SK-N-SH (cell line): Measurements from ENCODE around the gene MELTF. TPM values are rescaled to one million over a fixed set of nuclear protein-coding genes. Genes with fewer than 3 reads are reported as not detected.

Source experiments
- CTCF ChIA-PET: fragments of 300-600, 350-600 bp; formaldehyde crosslinking; extraction: SDS; loops from one replicate; lab custom pipeline; 2021; lab: Yijun Ruan, JAX
- POLR2A ChIA-PET: fragments of 350-600 bp; sonication (Branson Sonifier 250); formaldehyde crosslinking; extraction: SDS; loops from one replicate; lab custom pipeline; 2020; ENCODE audit warnings: antibody characterized with exemption, inconsistent platforms; lab: Yijun Ruan, JAX
- DNase-seq: peaks from one replicate; pipeline ENCODE4 v3.0.0; 2012
- H2AFZ ChIP-seq: fragments of 200-600 bp; sonication (generic); 2 replicates; pipeline ENCODE4 v1.8.1; 2016; ENCODE audit warnings: antibody characterized with exemption, mild to moderate bottlenecking, low read depth
- H3F3A ChIP-seq: fragments of 200-600 bp; sonication (generic); replicated peaks from 2 replicates; pipeline ENCODE3; 2016; ENCODE audit warnings: antibody characterized with exemption, mild to moderate bottlenecking; ENCODE audit not compliant: insufficient read depth
- H3K27ac ChIP-seq, 2 experiments: fragments of 200-500 bp in 1 of 2; fragments of 200-600 bp in 1 of 2; sonication (Bioruptor generic) in 1 of 2; sonication (generic), shearing (Covaris generic) in 1 of 2; 2 replicates each; pipeline versions ENCODE4 v1.5.1 to v1.6.1; 2014 to 2016; ENCODE audit warnings: low read depth in 2 of 2, inconsistent platforms in 1 of 2, low read length in 1 of 2, mild to moderate bottlenecking in 1 of 2, mixed read lengths in 1 of 2
- H3K27me3 ChIP-seq: fragments of 200-600 bp; sonication (generic), shearing (Covaris generic); 2 replicates; pipeline ENCODE4 v1.6.1; 2016; ENCODE audit warnings: mixed run types; ENCODE audit not compliant: insufficient read depth
- H3K36me3 ChIP-seq, 2 experiments: fragments of 200-500 bp in 1 of 2; fragments of 200-600 bp in 1 of 2; sonication (Bioruptor generic) in 1 of 2; sonication (generic) in 1 of 2; replicated peaks in 1 of 2; 2 replicates each; pipeline versions ENCODE3 to v1.5.1; 2014 to 2016; ENCODE audit warnings: low read length in 1 of 2, mild to moderate bottlenecking in 1 of 2; ENCODE audit not compliant: insufficient read depth in 2 of 2, control insufficient read depth in 1 of 2
- H3K4me1 ChIP-seq, 2 experiments: fragments of 200-500 bp in 1 of 2; fragments of 200-600 bp in 1 of 2; sonication (Bioruptor generic) in 1 of 2; sonication (generic), shearing (Covaris generic) in 1 of 2; 2 replicates each; pipeline versions ENCODE4 v1.5.1 to v1.6.1; 2014 to 2016; ENCODE audit warnings: low read depth in 1 of 2, low read length in 1 of 2, mixed run types in 1 of 2; ENCODE audit not compliant: insufficient read depth in 2 of 2, control insufficient read depth in 1 of 2
- H3K4me2 ChIP-seq: fragments of 200-600 bp; sonication (generic), shearing (Covaris generic); 2 replicates; pipeline ENCODE4 v1.6.1; 2017; ENCODE audit warnings: mixed run types
- H3K4me3 ChIP-seq, 2 experiments: fragments of 200-500 bp in 1 of 2; fragments of 200-600 bp in 1 of 2; sonication (Bioruptor generic) in 1 of 2; sonication (generic), shearing (Covaris generic) in 1 of 2; 2 replicates each; pipeline versions ENCODE4 v1.5.1 to v1.8.1; 2014 to 2016; ENCODE audit warnings: low read depth in 2 of 2, inconsistent platforms in 1 of 2, low read length in 1 of 2, mild to moderate bottlenecking in 1 of 2, mixed read lengths in 1 of 2, moderate library complexity in 1 of 2
- H3K79me2 ChIP-seq: fragments of 200-600 bp; sonication (generic); 2 replicates; pipeline ENCODE4 v1.8.1; 2017; ENCODE audit warnings: mild to moderate bottlenecking; ENCODE audit not compliant: insufficient read depth
- H3K9ac ChIP-seq: fragments of 200-600 bp; sonication (generic); 2 replicates; pipeline ENCODE4 v1.6.1; 2017; ENCODE audit warnings: mixed run types
- H3K9me2 ChIP-seq: fragments of 200-600 bp; sonication (generic); 2 replicates; pipeline ENCODE4 v1.6.1; 2017; ENCODE audit warnings: mixed run types
- H3K9me3 ChIP-seq: fragments of 200-600 bp; sonication (generic); 2 replicates; pipeline ENCODE4 v1.6.1; 2017; ENCODE audit warnings: mixed run types, mild to moderate bottlenecking, moderate library complexity
- H4K20me1 ChIP-seq: fragments of 200-600 bp; sonication (generic); 2 replicates; pipeline ENCODE4 v1.6.1; 2017; ENCODE audit warnings: mild to moderate bottlenecking, mixed run types; ENCODE audit not compliant: insufficient read depth
- CHD2 ChIP-seq: fragments of 150-350 bp; IDR thresholded peaks from 2 replicates; pipeline ENCODE4 v1.6.1; 2018; ENCODE audit warnings: low read length; ENCODE audit not compliant: partially characterized antibody
- ELF1 ChIP-seq: IDR thresholded peaks from 2 replicates; pipeline ENCODE4 v1.4.0; 2012
- EZH2phosphoT487 ChIP-seq: fragments of 200-600 bp; sonication (generic); IDR thresholded peaks from 2 replicates; pipeline ENCODE4 v1.6.1; 2017; ENCODE audit warnings: low read depth, mixed run types, mild to moderate bottlenecking, antibody characterized with exemption, moderate library complexity, borderline replicate concordance
- FOSL2 ChIP-seq: IDR thresholded peaks from 2 replicates; pipeline ENCODE4 v1.4.0; 2012; ENCODE audit warnings: low read depth, mild to moderate bottlenecking, moderate library complexity, borderline replicate concordance
- GATA2 ChIP-seq: sonication (generic); formaldehyde crosslinking; IDR thresholded peaks from 2 replicates; pipeline ENCODE4 v1.5.0; 2020; ENCODE audit warnings: mild to moderate bottlenecking, missing genetic modification reagents
- JUND ChIP-seq: IDR thresholded peaks from 2 replicates; pipeline ENCODE4 v1.4.0; 2012
- MEF2A ChIP-seq: IDR thresholded peaks from 2 replicates; pipeline ENCODE4 v1.4.0; 2012; ENCODE audit warnings: low read depth, borderline replicate concordance
- NRF1 ChIP-seq: IDR thresholded peaks from 2 replicates; pipeline ENCODE4 v1.6.1; 2012; ENCODE audit warnings: low read depth, mild to moderate bottlenecking, low read length
- POLR2AphosphoS5 ChIP-seq: IDR thresholded peaks from 2 replicates; pipeline ENCODE4 v1.6.1; 2012; ENCODE audit warnings: low read depth, low read length
- RFX5 ChIP-seq: IDR thresholded peaks from 2 replicates; pipeline ENCODE4 v1.6.1; 2012; ENCODE audit warnings: mild to moderate bottlenecking, improper control_type of control experiment, low read length
- TAF1 ChIP-seq: IDR thresholded peaks from 2 replicates; pipeline ENCODE4 v1.6.1; 2012; ENCODE audit warnings: low read depth, mild to moderate bottlenecking, low read length, moderate library complexity, borderline replicate concordance
- TCF12 ChIP-seq: IDR thresholded peaks from 2 replicates; pipeline ENCODE4 v1.4.0; 2012
- USF2 ChIP-seq: fragments of 150-350 bp; IDR thresholded peaks from 2 replicates; pipeline ENCODE4 v1.6.1; 2017; ENCODE audit warnings: antibody characterized with exemption, low read length, low read depth, borderline replicate concordance
- WGBS: methylation state at CpG from one replicate; pipeline ENCODE4 v1.1.6; 2017; ENCODE audit warnings: low lambda C conversion rate; 5-methylcytosine and 5-hydroxymethylcytosine counted together
- polyA plus RNA-seq, 3 experiments: library from polyadenylated mRNA; depleted of rRNA; stranded (reverse); fragments of >200 nt; gene quantifications; 2 replicates each; pipeline ENCODE4 v1.2.3, GENCODE V29; 2012
- TF ChIP-seq, protein P1 (sequence below): IDR thresholded peaks from 2 replicates; pipeline ENCODE4 v1.4.0; 2012; ENCODE audit warnings: low read depth

The MELTF gene
- polyA plus RNA-seq, 1 of the 3 experiments (the other 2 are of a cell fraction), result 32.4 TPM

DNA sequence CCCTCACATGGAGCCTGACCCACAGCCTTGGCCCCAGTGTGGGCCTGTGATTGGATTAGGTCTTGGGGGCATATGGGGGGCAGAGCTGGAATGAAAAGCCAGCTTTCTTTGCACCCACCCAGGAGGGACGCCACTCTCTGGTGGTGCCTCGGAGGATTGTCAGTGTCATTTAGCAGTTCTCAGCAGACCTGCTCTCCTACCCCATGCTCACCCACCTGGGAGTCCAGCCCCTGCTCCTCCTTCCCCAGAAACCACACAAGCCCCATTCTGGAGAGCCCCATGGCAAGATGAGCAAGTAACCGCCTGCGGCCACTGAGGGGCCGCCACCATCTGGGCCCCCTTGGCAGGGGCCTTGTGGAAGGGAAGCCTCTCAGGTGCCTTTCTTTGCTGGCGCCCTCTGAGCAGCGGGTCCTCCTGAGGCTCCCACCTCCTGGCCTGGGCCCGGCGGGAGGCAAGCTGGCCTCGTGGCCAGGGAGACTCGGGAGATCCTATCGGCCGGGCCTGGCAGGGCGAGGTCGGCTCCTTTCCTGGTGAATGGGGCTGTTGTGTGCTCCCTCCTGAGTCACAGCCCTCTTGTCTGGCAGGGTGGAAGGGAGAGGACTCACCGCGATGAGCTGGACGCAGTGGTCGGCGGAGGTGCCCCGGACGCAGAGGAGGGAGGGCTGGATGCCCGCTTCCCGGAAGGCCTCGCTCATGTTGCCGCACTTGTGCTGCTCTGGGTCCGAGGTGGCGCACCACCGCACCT lies 2.3 kb downstream of the MELTF start (continued):
- TF ChIP-seq POLR2AphosphoS5, result no peak

DNA sequence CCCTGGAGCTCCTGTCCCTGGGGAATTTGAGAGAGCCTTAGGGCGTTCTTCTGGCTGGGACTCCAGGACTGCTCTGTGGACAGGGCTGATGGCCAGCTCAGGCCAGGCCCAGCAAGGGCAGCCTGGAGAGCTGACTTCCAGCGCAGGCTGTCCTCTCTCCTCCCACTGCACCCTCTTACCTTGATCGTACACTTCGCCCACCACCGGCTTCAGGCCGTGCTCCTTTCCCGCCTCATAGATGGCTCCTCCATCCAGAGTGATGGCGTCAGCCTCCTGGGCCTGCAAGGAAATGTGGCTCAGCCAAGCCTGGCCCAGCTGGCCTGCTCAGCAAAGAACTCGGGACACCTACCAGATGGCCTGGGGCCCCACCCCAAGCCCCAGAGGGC lies 3.1 kb downstream of the MELTF start:
- Histone ChIP-seq H3K9ac (no peak overlapping the region), H3K4me2 (no peak overlapping the region), H4K20me1 (no peaks in the 10 kb centered on the region), H3K27me3 (no peaks in the 10 kb centered on the region), H3F3A (peaks cover 9% of the 10 kb centered on the region), H3K9me3 (no peaks in the 10 kb centered on the region)
- WGBS, result 97% methylated on average over 8 of the region's 9 CpGs
- TF ChIP-seq ELF1 (no peak), TCF12 (no peak), CHD2 (no peak), JUND (no peak), TAF1 (no peak), EZH2phosphoT487 (no peak), NRF1 (no peak), FOSL2 (no peak), MEF2A (no peak), RFX5 (no peak), GATA2 (CRISPR knock-in tag) (no peak)
- TF ChIP-seq, protein P1, sequence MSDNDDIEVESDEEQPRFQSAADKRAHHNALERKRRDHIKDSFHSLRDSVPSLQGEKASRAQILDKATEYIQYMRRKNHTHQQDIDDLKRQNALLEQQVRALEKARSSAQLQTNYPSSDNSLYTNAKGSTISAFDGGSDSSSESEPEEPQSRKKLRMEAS, result no peak
- TF ChIP-seq, all 33 proteins: peak for 0
- no peaks in the 10 kb centered on the region for H3K36me3 ChIP-seq
- H3K9me2 ChIP-seq, result no peaks in the 10 kb centered on the region
- ChIA-PET POLR2A (interaction anchor here (0.8 kb wide), 1 partner anchor 19 kb away, joined by 3 read pairs; no protein-coding TSS in a partner anchor), CTCF (interaction anchor here (0.5 to 7.0 kb wide), 6 partner anchors 9 to 198 kb away, joined by 3 to 81 read pairs (median 8); no protein-coding TSS in a partner anchor)
- no peak for DNase-seq
- peaks cover 5% of the 10 kb centered on the region; the same call in 1 of the 2 replicates for H3K79me2 ChIP-seq
- peaks cover 8 to 31% of the 10 kb centered on the region in 2 experiments; a peak in 3 of 4 replicates for H3K4me1 ChIP-seq
- no peak overlapping the region for H3K27ac ChIP-seq
- no peak overlapping the region for H3K4me3 ChIP-seq
- H2AFZ ChIP-seq, result no peak overlapping the region

DNA sequence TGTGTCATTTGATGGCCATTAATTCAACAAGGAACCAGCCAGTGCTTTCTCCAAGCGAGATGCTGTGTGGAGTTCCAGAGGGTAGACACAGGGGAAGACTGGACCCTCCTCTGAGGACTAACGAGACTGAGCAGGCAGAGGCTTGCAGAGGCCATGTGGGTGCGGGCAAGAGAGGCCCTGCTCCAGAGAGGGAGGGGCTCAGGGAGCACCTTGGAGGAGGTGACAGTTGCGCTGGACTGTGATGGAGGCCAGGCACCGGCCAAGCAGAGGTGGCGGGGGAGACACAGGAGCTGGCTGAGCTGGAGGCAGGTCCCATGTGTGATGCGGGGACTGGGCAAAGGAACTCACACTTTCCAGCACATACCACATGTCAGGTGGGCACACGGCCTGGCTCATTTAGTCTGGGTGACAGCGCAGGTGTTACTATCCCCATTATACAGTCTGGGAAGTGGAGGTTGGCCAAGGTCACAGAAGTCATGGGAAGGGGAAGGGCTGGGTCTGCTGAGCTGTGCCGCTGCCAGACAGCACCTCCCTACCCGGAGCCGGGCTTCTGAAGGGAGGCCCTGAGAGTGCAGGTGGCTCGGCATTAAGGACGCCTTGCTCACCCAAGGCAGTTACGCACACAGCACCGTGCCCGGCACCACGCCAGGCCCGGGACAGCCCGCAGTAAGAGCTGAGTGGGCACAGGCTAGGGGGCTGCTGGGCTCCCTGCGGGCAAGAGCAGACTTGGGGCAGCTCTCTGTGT lies 3.7 kb downstream of the MELTF start:
- Histone ChIP-seq H3K4me2 (no peak overlapping the region), H3K4me3 (no peak overlapping the region), H3F3A (peaks cover 6% of the 10 kb centered on the region), H4K20me1 (no peaks in the 10 kb centered on the region), H3K27ac (no peak overlapping the region), H2AFZ (no peak overlapping the region), H3K9ac (no peak overlapping the region), H3K4me1 (peaks cover 3 to 26% of the 10 kb centered on the region in 2 experiments; a peak in 3 of 4 replicates), H3K79me2 (peaks cover 5% of the 10 kb centered on the region; the same call in 1 of the 2 replicates), H3K9me3 (no peaks in the 10 kb centered on the region), H3K9me2 (no peaks in the 10 kb centered on the region), H3K27me3 (no peaks in the 10 kb centered on the region), H3K36me3 (no peaks in the 10 kb centered on the region)
- TF ChIP-seq POLR2AphosphoS5 (no peak), USF2 (no peak)
- POLR2A ChIA-PET, result interaction anchor here (0.8 kb wide), 1 partner anchor 19 kb away, joined by 3 read pairs; no protein-coding TSS in a partner anchor
- DNase-seq, result no peak
- CTCF ChIA-PET, result interaction anchor here (0.5 to 7.0 kb wide), 6 partner anchors 10 to 769 kb away, joined by 3 to 57 read pairs (median 4); no protein-coding TSS in a partner anchor
- 95% methylated on average over 11 of the region's 21 CpGs for WGBS
